Activated CD8-positive, alpha-beta memory T cell treated with anti-CD3 and anti-CD28 coated beads for 4 hours (primary cell): ENCODE data around the gene WSCD2.
"Not testable (repeated sequence)": the region's sequence is repeated elsewhere in the genome, so short reads cannot be mapped to it uniquely, and the experiment has no call there.

Experiments
- DNase-seq, 2 donors: peaks; one replicate each; pipeline ENCODE4 v3.0.0-alpha.2; 2020; ENCODE audit warnings: low read depth in 2 of 2

Gene WSCD2

DNA sequence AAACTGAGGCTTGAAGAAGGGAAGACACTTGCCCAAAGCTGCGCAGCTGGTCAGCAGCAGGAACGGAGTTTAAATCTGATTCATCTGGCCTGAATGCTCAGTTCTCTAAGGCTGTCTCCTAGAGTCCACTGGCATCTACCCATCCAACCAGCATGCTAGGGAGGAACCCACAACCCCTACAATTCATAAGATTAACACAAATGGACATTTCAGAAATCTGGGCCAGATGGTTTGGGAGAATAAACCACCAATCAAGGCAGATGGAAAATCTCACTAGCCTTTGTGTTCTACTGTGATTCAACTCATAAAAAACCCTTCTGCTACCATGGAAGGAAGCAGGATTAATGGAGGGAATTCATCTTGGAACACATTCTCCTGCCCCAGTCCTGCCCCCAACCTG lies 67.8 kb downstream of the WSCD2 start:
- DNase-seq: no peak

DNA sequence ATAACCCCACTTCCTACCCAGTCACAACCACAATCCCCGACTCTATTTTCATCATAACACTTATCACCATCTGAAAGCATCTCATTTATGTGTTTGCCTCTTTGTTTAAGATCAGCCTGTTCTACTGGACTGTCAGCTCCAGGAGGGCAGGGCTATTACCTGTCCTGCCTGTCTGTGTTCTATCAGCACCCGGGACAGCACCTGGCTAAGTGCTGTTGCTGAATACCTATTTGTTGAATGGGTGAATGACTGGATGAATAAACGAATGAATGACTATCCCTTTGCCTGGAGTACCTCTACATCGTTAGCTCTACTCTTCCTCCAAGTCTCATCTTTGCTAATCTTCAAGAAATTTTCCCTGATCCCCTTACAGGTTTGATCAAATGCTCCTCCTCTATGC lies 69.0 kb downstream of the WSCD2 start:
- no peak for DNase-seq

DNA sequence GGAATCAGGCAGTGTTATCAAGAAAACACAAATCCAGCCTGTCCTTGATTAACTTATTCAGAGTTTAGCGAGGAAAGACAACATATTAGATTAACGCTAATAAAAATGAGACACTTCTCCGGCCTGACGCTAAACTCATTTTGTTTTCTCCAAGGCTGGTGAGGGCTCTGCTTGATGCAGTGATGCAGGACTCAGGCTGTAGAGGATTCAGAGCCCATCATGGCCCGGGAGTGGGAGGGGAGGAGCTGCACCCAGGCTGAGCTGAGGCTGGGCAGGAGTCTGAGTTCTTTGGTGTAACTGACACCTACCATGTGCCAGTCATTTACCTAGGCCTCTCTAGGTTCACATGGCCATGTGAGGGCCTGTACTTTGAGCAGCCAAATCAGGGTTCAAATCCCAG lies 70.0 kb downstream of the WSCD2 start:
- no peak for DNase-seq

DNA sequence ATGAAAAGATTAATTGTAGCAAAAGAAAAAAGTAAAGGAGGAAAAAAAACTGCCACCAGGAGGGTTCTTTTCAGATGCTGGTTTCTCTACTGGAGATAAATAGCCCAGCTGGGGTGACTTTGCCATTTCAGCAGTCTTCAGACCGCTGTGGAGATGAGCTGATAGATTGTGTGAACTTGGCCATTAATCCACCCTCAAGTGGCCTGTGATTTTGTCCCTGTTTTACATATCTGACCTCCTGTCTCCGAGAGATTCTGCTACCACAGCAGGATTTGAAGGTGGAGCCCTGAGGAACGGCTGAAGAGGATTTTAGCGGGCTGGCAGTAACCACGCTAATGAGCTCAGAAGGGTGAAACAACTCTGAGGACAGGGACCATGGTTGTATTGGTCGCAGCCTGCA lies 72.7 kb downstream of the WSCD2 start:
- no peak for DNase-seq

DNA sequence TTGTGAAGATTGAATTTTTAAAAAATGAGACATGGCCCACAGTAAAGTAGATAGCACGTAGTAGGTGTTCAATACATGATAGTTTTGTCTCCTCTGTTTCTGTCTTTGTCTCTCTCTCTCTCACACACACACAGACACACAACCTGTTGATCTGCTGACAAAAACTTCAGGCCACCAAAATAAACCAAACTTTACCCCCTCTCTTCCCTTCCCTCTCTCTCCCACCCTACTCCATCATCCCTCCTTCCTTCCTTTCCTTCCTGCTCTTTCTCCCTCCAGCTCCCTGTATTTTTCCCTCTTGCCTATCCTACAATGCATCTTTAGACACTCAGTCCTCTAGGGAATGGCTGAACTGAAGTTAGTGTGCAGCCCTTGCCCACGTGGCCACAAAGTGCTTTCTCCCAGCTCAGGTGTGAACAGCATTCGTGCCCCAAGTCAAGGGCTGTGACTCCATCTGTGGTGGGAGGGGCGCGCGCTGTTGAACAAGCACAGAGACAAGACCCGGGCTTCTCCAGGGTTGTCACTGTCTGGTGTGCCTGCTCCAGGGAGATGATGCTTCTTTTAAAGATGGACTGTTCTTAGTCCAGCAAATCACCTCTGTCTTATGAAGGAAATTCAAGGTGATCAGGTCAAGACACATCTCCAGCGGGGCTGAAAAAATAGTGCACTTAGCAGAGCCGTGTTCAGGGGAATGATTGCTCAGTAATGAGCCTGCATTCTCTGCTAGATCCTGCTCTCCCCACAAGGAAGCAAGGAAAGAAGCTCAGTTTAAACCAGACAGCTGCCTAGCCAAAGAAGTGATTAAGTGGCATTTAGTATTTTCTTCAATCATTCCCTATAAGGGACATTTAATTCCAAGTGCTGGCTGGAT lies 75.3 kb downstream of the WSCD2 start:
- no peak for DNase-seq

DNA sequence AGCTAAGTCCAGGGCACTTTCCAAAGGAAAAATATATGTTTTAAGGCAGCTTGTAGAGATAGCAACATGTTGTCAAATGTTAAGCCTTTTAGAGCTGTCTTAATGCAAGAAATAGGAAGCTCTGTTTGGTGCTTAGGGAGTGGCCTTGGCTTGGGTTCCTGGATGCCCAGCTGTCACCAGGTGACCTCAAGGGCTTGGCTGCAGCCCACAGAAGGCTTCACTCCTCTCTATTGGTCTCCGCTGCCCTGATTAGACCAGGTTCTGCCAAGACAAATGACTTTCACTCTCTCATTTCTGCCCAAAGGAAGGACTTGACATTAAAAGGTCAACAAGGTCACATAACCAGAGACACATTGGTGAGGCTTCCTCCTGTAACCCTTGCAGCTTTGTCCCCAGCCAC lies 76.8 kb downstream of the WSCD2 start:
- no peak for DNase-seq

DNA sequence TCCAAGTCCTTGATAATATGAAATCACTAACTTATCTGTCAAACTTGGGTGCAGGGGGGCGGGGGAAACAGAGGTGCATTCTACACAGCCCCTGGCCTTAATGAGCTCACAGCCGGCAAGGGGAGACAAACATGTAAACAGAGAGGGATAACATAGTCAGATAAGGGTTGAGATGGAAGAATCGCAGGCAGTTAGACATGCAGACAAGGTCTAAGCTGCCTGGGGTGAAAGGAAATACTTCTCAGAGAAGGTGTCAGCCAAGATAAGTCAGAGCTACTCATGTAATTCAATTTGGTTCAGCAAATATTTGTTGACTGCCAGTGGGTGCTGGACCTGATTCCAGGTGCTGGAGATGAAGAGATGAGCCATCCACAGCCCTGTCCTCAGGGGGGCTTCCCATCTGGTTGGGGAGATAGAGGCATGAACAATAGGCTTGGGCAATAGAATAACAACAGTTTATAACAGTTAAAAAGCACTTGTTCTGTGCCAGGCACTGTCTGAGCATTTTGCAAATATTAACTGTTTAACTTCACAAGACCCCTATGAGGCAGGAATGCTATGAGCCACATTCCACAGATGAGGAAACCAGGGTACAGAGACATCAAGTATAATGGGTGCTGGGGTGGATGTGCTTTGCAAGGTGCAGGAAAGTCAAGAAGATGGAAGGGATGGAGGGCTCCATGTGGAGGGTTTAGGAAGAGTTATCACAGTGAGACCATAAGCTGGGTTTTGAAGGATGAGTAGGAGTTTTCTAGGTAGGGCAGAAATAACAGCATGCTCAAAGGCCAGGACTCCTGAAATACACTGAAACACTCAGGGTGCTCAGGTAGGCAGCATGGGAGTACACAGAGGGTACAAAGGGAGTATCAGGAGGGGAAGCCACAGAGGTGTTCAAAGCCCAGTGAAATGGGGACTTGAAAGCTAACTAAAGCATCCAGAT lies 79.0 kb downstream of the WSCD2 start:
- DNase-seq: no peak

DNA sequence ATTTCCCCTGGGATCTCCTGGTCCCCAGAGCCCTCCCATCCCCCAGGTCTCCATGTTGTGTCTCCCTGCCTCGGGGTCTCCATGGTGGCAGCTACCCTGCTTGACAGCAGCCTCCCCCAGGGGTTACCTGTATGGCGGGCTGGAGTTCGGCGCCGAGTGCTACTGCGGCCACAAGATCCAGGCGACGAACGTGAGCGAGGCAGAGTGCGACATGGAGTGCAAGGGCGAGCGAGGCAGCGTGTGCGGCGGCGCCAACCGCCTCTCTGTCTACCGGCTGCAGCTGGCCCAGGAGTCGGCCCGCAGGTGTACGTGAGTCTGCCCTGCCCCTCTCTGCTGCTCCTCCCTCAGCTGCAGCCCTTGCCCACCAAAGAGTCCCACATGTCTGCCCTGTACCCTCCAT lies 80.9 kb downstream of the WSCD2 start:
- no peak for DNase-seq

DNA sequence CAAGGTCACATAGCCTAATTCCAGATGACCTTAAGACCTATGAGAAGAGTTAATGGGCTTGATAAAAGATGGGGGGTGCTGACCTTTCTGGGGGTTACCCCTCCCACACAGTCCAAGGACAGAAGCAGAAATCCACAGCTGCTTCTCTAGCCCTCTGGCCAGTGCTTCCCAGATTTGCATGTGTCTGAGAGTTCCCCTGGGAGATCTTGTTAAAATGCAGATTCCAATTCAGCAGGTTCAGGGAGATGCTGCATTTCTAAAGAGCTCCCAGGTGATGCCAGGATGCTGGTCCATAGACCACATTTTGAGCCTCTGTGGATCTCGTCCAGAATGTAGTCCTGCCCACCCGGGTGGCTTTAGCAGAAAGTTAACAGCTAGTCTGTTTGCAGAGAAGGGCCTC lies 82.1 kb downstream of the WSCD2 start:
- DNase-seq: no peak

DNA sequence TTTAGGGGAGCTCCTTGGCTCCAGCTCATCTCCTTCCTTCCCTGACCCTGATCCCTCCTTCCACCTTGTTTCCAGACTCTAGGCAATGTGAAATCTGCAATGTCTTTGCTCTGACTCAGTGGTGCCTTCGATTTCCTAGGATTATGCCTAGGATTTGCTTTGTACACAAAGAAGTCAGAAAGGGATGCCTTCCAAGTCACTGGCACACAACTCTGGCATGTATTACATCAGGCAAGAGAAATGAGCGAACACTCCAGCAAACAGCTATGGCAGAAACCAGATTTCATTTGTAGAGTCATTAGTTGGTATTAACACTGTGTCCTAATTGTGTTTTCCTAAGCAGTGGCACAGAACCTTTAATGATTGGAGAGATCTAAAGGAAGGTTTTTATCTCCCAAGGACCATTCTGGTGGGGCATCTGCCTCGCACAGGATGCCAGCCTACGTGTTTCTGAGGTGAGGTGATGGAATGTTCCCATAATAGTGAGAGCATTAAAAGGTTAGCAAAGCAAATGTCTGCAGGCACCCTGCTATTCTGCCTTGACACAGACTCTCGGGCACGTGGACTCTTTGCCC lies 84.9 kb downstream of the WSCD2 start:
- no peak for DNase-seq

DNA sequence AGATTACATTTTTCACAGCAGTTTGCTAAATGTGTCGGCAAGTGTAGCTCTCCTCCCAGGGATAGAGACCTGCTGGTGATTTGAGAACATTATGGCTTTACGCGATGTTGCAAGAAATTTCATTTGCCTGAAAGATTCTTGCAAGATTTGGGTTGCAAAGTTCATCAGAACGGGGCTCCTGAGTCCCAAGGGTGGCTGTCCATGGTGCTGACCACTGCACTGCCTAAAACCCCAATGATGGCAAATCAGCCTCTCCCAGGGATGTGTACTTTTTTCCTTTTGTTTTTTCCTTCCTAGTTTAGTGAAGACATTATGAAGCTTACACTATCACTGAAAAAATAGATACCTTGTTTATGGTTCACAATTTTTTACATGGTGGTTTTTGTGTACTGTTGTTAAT lies 85.4 kb downstream of the WSCD2 start:
- DNase-seq: no peak

DNA sequence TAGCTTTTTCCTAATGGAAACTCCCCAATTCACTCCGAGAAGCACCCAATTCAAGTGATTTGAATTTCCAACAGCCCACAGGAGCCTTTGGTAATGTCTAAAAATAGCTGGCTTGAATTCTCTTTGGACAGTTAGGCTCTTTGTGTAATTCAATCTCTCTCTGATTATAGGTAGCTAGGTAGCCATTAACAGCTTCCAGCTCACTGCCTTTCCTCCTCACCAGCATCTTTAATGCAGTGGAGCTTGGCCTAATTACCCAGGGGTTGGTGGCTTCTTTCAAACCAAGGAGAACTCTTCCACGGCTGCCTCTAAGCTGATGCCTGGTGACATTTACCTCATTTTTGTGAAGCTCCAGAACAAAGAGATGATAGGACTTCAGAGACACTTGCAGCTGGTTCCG lies 86.4 kb downstream of the WSCD2 start:
- no peak for DNase-seq

DNA sequence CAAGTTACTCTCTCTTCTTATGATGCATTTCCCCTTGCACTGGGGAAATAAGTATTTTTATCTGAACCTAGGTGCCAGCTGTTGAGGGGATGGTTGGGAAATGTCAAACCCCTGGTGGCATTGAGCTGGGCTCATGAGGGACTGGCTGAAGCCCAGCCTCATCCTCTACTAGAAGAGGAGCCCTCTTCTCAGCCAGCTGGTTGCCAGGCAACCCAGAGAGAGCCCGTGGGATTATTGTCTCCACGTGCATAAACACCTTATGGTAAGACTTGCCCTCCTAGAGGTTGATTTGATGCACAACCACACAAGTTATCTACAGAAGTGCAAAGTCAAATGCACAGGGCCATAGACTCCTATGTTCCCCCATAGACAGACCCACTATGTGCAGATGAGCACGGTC lies 89.8 kb downstream of the WSCD2 start:
- no peak for DNase-seq

DNA sequence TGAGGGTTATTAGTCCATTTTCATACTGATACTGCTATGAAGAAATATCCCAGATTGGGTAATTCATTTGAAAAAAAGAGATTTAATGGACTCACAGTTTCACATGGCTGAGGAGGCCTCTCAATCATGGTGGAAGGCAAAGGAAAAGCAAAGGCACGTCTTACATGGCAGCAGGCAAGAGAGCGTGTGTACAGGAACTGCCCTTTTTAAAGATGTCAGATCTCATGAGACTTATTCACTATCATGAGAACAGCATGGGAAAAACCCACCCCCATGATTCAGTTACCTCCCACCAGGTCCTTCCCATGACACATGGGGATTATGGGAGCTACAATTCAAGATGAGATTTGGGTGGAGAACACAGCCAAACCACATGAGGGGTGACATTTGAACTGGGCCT lies 96.0 kb downstream of the WSCD2 start:
- not testable (repeated sequence) for DNase-seq

DNA sequence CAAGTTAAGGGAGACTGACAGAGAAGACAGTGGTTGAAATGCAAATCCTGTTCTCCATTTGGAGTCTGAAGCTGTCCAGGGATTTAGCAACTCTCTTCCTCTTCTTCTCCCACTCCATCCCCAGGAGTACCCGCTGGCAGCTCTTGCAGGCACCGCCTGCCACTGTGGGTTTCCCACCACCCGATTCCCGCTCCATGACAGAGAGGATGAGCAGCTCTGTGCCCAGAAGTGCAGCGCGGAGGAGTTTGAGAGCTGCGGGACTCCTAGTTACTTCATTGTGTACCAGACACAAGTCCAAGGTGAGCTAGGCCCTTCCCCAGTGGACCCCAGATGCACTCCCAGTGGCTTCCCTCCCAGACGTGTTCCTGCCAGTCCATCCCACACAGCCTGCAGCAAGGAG lies 97.8 kb downstream of the WSCD2 start:
- no peak for DNase-seq

DNA sequence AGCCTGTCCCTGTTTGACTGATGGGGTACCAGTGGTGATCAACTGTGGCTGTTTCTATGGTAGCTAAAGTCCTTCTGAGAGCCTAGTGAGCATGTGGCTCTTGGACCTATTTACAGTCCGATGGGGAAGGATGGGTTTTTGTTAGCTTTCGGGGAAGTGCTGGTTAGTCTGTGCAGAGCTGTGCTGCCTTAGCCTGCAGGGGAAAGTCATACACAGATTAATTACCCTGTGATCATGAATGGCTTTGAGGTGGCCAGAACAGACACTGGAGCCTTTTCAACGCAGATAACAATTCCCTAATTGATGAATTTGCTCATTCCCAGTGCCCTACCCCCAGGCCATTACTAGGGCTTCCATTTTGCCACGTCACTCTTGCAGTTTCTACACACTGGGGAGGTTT lies 99.7 kb downstream of the WSCD2 start:
- DNase-seq: no peak

DNA sequence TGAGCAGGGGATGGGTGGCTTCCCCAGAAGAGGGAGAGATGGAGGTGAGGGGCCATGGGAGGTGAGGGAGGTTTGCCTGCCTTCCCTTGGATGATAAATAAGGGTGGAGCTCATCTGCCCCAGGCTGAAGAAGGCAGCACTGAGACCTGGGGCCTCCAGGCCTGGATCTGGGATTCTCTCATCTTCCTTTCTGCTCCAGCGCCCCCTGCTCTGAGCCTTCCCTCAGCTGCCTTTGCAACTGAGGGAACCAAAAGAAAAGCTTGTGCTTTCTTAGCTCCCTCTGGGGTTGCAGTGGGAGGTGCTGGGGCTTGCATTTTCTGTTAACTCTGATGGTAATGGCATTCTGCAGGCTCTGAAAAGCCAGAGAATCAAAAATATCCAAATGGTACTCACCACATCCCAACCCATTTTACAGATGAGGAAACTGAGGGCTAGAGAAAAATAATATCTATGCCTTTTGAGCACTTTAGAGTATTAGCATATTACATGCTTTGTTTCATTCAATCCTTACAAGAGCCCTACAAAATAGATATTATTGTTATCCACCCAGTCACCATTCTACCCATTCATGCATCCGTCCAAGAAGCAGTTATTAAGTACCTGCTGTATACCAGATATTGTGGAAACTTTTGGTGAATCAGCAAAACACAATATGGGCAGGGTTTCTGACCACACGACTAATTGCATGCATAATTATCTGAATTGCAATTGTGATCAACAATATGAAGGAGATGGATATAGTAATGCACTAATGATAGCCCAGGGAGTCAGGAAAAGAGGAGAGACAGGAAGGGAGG lies 102.2 kb downstream of the WSCD2 start:
- DNase-seq: no peak

DNA sequence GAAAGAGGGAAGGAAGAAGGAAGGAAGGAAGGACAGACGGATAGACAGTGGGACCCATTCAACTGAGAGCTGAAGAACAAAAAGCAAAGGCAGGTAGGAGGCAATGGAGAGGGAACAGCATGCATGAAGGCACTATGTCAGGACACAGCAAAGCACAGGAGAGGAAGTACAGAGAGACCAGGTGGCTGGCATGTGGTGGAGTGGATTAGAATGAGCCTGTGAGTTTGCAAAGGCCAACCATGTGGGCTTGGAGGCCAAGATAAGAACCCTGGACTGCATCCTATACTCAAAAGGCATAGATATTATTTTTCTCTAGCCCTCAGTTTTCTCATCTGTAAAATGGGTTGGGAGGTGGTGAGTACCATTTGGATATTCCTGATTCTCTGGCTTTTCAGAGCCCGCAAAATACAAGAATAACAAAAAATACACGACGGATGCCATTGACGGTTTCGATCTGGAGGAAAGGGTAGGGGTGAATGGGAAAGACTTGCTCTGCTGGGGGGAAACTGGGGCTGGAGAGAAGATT lies 102.9 kb downstream of the WSCD2 start:
- DNase-seq: no peak

DNA sequence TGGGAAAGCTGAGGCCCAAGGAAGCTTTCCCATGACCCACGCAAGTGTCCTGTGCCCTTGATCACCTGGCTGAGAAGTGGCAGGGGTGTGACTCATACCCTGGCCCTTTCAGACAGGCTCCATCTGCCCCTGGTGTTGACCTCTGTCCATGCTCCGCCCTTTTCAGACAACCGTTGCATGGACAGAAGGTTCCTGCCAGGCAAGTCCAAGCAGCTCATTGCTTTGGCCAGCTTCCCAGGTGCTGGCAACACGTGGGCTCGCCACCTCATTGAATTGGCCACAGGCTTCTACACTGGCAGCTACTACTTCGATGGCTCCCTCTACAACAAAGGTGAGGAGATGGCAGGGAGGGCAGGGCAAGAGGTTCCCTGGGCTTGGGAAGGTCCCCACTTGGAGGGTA lies 103.5 kb downstream of the WSCD2 start:
- no peak for DNase-seq

DNA sequence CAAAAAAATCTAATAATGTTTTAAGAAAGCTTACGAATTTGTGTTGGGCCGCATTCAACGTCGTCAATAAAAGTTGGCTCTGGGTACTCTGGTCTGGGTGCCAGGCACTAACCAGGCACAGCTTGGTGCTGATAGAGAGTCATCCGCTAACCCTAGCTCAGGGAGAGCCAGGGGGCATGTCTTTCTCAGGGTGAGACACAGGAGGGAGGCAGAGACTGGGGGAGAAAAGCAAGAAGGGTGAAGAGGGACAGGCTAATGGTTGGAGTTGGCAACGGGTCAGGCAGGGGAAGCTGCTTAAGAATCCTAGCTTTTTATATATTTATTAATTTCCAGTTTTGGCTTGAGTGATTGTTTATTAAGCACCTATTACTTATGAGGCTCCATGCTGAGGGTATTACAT lies 105.1 kb downstream of the WSCD2 start:
- no peak for DNase-seq

DNA sequence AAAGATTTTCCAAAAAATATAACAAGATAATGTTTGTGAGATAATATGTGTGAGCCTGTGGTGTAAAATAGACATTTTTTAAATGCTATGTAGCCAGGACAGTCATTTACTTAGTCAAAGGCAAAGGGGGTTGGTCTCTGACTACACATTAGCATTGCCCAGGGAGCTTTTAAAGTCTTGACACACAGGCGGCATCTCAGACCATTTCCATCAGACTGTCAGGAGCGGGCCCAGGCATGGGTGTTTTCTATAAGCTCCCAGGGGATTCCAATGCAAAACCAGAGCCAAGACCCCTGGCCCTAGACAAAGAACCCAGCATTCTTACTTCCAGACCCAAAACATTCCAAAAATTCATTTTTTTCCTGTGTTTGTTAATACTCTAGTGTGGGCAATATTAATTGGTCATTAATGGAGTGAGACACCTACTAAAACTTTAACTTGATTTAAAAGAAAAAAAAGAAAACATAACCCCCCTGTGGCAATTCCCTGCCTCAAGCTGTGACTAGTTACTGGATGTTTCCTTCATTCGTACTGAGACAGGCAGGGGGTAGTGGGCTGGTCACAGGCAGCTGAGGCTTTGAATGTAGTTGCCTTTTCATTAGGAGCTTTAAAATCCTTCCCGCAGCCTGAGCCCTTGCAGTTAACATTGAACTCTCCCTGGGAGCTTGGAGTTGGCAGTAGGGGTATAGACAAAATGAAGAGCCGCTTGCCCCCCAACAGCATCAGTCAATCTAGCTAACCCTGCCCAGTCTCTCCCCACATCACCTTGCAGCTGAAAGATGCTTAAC lies 106.3 kb downstream of the WSCD2 start:
- DNase-seq: no peak
